Measurements from ENCODE around the gene FTMT. TPM values are rescaled to one million over a fixed set of nuclear protein-coding genes. Genes with fewer than 3 reads are reported as not detected.

Gene FTMT
- total RNA-seq = not detected in 2 replicates

GRCh38 chr5:121851643-121852574 is at the start of gene FTMT:
FTMT (plus strand) TSS chr5:121851882; CDS start chr5:121851964, 82 bp downstream.

Other genes starting within 250 kb of the FTMT start
- 7.9 and 12.2 TPM in 2 replicates for gene SRFBP1, start 110.1 kb downstream of the FTMT start, total RNA-seq
- 1.3 and 3.4 TPM in 2 replicates for gene LOX, start 226.4 kb downstream of the FTMT start, total RNA-seq

All from airway epithelial cell (primary cell).